Stimulated activated CD8-positive, alpha-beta memory T cell treated with anti-CD3 and anti-CD28 coated beads, Interleukin-4, amount 100 ng/mL, for 24 hours (primary cell): ENCODE results near the gene EPHA4.

Source experiments
- DNase-seq: peaks from one replicate; pipeline ENCODE4 v3.0.0-alpha.2; 2020; ENCODE audit warnings: low read depth

EPHA4 gene

DNA sequence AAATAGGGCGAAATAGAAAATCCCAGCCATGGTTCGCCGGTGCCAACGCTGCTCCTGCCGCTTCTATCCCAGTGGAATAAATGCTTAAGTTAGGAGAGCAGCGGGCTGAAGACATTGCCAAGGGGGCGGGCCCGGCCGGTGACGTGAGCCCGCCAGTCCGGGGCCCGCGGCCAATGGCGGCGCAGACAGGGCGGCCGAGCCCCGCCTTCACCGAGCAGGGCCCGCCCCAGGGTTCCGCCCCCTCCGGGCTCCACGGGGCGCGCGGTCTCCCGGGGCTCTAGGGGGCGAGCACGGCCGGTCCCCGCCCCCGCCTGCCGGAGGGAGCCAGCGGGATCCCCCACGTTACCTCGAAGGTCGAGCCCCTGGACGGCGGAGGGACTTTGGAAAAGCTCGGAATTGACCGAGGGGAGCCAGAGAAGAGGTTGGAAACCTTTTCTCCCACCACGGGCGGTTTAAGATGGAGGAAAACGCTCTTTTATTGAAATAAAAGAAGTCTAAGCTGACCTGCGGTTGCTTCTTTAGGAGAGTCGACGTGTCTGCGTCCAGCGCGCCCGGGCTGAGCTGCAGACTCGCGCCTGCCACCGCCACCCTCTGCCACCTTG lies at the start of gene EPHA4:
EPHA4 (minus strand) TSS at position 86 of the 602 bp plus-strand sequence; CDS start at position 30, 56 bp downstream.
- peak; percentile 73 for DNase-seq

DNA sequence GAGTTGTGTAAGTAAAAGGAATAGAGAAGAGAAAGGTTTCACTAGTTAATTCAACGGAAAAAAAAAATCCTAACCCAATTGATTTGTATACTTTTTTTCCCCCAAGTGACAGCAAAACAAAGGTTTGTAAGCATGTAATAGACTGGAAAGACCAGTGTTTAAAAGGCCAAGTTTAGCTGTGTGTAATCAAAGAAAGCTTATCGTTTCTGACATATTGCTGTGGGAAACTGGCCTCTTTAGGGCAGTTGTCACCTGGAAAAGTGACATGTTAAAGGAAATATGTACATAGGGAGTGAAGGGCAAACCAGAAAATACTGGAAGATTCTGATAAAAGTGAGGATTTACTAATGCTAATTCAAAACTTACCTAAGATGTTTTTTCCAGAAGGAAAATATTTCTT lies 45.9 kb upstream of the EPHA4 start:
- no peak for DNase-seq

DNA sequence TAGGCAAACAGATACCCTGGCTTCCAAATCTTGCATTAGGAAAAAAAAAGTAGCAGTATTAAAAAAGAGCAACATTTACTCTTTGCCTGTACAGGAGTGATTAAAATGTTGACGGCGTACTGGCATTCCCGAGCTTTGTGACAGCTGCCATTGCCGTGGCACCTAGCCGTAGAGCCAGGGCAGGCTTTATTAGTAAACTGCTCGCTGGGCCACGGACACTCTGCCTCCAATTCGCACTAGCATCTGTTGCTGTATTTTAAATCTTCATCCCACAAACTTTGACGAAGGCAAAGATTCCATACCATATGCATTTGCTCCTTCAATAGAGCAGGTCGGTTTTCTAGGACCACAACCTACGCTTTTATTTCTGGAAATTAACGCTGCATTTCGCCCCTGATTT lies 44.5 kb upstream of the EPHA4 start:
- DNase-seq: no peak

DNA sequence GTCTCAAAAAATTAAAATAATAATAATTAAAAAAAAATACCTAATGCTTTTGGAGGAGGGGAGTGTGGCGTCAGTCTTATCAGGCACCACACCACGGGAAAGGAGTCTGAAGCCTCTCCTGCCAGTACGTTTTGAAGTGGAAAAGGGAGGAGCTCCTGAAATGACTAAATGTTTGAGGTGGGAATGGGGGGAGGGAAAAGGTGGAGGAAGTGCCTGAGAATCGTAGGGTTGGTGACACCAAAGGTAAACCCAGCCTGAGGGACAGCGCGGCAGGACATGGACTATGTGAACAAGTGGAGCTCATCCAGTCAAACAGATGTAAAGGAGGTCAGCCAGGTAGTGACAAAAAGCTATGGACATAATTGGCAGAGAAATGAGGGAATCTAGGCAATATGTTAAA lies 42.2 kb upstream of the EPHA4 start:
- DNase-seq: no peak

DNA sequence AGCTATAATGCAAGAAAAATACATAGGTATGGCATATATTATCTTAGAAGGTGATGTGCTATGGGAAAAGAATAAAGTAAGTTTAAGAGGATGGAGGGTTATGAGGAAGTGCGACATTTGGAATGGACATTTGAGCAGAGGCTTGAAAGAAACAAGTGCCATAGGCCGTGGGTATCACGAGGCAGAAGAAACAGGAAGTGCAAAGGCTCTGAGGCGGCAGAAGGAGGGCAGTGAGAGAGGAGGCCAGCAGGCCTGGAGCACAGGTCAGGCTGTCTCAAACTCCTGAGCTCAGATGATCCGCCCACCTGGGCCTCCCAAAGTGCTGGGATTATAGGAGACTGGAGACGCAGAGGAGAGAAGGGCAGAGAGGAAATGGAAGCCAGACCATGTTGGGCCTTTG lies 40.7 kb upstream of the EPHA4 start:
- DNase-seq: no peak

DNA sequence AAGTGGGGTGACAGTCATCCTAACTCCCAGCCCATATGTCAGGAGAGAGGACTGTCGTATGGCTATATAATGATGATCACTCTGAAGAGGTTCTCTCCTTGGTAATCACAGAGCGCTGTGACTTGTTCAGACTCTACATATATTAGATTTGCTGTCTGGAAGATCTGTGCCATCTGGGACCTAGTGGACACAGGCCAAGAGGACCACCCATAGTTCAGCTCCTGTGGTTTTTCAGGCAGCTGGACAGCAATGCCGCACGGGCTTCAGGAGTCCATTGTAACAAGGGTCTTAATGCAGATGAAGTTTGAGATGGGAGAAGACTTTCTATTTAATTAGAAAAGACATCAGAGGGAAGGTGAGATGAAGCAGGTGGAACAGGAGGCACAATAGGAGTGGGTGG lies 40.1 kb upstream of the EPHA4 start:
- DNase-seq: no peak

DNA sequence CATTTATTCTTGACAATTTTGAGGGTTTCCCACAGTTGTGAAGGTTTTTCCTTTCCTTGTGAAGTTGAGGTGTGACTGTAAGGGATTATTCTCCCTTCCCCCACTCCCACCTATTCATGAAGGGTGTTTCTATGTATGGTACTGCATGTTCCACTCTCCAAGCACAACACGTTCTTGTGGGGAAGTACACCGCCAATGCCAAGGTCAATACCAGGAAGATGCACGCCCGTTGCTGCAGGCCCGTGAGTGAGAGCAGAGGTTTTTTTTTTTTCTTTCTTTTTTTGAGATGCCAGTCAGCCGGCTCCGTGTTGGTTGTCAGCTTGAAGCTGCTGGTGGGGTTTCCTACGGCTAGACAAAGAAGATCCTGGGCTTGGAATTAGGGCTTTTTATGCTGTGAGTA lies 38.6 kb upstream of the EPHA4 start:
- no peak for DNase-seq

DNA sequence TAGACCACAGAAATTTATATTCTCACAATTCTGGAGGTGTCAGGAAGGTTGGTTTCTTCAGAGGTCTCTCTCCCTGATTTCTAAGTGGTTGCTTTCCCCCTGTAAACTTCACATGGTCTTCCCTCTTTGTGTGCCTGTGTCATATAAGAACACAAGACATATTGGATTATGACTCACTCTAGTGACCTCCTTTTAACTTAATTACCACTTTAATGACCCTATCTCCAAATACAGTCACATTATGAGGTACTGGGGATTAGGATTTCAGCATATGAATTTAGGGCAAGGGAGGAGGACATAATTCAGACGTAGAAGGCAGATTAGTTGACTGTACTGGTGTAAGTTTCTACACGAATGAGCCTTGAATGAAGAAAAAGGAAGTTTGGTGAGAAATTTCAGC lies 38.2 kb upstream of the EPHA4 start:
- no peak for DNase-seq

DNA sequence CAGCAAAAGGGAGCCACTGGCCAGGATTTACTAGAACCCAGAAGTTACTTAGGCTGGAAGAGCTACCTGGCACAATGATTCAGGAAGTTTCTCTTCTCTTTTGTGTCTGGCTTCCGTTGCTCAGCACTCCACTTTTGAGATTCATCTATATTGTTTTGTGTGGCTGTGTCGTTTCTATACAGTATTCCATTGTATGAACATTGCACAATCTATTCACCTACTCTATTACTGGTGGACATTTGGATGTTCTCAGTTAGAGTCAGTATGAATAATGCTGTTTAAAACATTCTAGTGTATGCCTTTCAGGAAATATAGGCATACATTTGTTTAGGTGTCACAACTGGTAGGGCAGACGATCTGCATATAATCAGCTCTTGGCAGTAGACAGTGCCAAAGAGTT lies 36.3 kb upstream of the EPHA4 start:
- no peak for DNase-seq

DNA sequence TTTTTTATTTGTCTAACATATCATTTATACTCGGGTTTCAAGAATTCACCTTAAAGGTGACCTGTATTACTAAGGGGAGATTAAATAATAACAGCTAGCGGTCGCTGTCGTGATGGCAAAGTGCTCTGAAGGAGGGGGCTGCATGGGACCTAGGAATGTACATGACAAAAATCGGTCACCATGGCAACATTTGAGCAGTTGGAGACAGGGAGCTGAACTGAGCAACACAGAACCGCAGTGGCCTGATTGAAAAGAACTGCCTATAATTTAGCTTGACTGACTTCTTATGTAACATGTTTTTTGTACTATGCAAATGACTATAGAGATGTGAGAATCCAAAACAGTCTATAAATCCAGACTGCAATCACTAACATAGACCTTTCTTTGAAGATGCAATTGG lies 34.3 kb upstream of the EPHA4 start:
- no peak for DNase-seq

DNA sequence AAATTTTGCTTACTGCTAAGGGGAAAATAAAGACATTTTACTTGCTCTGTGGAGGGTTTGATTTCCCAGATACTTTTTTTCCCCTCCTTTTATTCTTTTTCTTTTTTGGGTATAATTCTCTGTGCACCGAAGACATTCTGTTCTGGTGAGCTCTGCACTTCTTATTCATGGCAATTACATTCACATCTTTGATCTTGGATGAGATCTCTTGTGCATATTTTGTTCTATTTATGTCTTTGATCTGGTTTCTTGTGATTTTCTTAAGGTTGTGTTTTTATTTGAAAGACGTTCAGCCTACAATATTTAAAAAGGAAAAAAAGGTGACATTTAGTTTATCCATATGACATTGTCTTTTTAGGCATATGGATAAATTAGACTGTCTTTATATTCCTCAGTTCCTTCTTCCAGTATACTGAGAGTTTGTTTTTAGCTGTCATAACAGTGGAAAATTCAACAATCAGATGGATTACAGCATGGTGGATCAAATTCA lies 33.7 kb upstream of the EPHA4 start:
- DNase-seq: no peak

DNA sequence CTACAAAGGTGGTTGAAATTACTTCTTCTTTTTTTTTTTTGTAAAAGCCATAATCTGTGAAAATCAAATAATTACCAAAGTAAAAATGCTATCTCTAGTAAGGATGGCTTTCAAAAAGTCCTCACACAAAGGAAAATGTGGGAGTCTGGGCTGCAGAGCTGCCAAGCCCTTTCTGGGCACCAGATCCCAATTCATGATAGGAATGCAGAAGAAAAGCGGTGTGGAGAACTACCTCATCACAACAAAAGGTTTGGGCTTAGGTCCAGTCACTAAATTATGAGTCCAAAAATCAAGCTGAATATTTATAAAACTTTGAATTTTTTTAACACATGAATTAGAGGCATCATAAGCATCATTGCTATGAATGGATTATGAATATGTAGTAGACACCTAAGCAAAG lies 30.8 kb upstream of the EPHA4 start:
- DNase-seq: no peak

DNA sequence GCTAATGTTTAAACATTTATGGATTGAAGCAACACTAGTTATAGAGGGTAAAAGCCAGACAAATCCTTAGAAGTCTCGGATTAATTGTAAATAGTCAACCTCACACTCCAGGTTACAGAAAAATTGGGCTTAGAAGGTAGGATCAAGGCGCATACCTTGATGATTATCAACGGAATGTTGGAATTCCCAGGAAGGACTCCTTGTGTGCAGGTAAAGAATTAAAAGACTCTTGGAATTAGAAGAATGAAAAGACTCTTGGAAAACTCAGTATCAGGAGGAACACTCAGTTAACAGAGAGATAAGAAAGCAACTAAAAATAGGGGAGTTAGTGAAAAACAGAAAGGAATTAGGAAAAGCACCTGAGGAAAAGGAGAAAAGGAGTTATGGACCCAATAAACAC lies 29.3 kb upstream of the EPHA4 start:
- no peak for DNase-seq

DNA sequence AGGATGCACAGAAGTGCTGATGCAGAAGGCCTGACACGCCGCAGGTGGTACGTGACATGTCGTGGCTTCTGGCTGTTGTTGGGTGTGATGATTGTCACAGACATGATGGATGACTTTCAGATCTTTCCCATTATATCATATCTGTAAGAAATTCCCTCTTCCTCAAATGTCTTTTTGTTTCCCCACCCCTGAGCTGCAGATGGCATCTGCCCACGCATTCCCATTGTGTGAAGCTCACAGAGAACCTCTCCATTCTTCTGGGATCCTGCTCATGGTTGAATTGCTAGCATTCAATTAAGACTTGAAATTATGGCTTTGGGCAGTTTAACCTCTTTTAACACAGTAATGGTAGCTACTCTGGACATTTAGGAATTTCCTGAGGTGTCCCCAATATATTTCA lies 28.3 kb upstream of the EPHA4 start:
- DNase-seq: no peak

DNA sequence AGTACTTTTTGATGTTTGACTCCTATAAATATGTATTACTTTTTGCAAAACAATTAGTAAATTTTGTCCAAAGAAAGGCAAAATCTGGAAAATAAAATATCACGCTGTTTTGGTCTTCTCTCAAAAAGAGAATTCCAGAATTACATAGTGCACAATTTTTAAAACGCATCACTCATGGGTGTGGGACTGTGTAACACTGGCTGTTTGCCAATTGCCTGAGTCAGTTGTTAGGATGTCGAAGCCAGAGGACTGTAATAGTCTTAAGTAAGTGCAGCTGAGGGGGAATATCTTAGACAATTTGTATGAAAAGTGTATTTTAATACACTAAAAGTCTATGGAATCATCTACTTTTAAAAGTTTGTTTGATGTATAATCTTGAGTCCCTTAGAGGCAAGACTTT lies 24.1 kb upstream of the EPHA4 start:
- no peak for DNase-seq

DNA sequence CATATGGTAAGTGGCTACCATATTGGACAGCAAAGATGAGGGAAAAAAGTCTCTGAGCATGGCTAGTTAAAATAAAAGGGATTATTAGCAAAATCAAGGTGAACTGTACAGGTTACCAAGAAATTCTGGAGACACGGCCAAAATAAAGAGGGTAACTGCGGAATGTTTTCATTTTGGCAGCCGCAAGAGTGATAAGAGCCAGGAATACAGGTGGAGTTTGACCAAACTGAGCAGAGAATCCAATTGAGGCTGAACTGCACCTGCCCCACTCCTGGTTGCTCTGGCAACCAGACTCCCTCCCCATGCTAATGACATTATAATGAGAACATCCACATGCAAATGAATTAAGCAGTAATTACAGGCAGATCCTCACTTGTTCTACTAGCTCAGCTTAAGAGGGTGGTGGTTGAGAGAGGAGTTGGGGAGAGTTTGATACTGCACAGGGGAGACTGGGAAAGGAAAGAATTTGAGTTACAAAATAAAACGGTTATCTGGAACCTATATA lies 18.8 kb upstream of the EPHA4 start:
- no peak for DNase-seq

DNA sequence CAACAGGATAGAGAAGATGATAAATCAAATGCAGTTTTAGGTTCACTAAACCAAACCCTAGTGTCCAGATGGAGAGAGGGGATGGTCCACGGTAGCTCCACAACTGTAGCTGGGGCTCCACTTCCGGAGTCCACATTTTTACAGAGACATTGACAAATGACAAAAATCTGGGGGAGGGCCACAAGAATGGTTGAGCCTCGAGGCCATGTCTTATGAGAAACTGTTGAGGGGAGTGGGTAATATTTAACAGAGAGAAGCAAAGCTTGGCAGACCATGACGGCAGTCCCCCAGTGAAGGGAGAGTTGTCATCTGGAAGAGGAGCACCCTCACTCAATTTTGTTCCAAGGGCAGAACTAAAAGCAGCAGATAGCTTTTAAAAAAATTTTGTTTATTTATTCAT lies 17.6 kb upstream of the EPHA4 start:
- DNase-seq: no peak

DNA sequence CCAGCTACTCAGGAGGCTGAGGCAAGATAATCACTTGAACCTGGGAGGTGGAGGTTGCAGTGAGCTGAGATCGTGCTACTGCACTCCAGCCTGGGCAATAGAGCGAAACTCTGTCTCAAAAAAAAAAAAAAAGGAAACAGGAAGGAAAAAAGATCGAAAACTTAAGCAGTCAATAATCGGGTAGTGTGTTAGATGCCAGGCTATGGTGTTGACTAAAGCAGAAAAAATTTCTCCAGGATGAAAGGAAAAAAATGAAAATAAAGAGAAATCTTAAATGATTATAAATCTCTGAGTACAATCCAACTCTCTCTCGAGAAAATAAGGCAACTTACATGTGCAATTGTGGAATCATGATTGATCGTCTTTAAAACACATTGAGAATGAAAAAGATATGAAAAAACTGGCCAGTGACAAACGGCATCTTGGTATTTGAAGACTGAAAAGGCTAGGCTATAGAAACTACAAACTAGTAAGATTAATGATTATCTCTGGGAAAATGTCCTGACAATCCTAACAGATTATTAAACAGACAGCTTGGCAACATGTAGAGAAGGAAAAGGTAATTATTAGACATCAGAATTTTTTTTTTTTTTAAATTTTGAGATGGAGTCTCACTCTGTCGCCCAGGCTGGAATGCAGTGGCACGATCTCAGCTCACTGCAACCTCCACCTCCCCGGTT lies 16.3 kb upstream of the EPHA4 start:
- DNase-seq: no peak

DNA sequence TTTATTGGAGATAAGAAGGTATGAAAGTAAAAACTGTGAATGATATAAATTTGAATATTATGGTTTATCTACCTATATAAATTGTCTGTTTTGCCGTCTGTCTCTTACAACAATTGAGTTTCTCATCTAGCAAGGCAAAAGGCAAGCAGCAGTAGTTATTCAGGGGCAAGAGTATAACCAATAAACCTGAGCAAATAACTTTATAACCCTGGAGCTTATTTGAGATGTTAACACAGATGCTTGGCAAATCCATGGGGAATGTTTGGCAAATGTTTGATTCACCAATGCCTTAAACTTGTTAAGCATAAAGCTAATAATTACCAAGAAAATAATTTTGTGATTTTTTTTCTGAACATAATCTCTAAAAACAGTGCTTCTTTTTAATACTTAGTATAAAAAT lies 9.9 kb upstream of the EPHA4 start:
- no peak for DNase-seq

DNA sequence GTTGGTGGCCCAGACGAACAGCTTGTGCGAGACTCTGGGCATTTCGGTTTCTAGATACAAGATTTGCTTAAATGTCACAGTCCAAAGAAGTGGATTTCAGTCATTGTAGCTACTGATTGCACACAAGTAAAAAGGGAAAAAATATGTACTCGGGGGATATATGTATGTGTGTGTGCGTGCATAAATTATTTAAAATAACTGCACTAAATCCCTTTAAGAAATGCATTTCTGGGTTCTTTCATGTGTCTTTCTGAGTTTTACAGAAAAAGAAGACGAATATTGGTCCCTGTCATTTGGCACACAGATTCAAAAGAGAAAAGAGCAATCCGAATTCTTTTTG lies 2.1 kb upstream of the EPHA4 start:
- DNase-seq: no peak

DNA sequence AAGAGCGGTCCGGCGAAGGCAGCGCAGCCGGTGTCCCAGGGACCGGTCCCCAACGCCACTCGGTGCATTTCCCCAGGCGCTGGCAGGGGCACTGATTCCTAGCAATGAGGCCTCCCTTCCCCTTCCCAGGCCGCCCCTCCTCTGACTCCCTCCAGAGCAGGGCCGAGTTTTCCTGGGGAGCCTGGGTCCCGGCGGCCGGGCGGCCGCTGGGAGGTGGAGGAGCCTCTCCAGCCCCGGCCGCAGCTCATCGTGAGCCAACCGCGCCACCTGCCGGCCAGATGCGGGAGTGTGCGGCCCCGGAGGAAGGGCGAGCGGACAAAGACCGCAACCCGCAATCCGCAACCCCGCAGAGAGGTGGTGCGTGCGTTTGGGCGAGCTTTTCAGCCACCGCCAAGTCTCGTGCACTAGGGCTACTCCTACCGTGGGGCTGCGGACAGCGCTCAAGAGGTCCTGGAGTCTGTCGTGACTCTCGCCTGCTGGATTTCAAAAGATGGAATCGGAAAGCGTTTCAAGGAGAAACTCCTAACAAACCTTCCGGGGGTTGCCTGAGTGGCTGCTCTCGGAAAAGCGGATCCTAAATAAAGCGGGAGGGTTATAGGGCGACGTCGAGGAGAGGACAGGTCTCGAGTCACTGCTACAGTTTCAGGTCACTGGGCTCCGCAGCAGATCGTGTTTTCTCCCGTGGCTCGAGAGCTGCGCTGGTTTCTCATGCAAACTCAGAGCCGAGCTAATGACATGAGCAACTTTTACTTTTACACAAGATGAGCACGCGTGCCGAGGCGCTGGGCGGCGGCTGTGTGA lies 1.5 kb upstream of the EPHA4 start:
- DNase-seq: peak; percentile 67

DNA sequence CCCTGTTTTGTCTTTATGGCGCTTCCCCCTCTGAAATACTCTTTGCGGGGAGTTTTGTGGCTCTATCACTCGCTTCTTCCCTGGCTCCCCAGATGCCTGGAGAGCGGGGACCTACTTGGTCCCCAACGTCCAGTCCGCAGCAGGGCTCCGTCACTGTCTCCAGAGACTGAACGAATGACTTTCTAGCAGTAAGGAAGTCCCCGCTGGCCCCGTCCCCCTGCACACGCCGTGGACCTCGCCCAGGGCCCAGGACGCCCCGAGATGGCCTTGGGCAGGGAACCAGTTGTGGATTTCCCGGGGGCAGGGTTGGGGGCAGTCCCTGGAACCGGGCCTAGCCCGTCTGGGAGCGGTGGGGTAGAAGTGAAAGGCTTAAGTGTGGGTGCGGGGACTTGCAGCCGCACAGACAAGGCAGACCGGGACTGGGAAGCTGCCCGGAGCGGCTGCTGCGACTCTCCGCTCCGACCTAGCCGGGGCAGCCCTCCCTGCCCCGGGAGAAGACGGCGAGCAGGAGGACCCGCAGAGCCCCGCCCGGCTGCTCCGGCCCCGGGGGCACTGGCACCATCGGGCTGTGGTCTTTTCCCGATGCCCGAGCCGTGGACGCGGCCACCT lies 821 bp upstream of the EPHA4 start:
- DNase-seq: no peak
